HL-60/S4 (cell line): ENCODE results near the gene MAP2K5.

ENCODE experiments used
- in situ Hi-C: fragments of 300-500 bp; cut with MboI; formaldehyde crosslinking; loops from 2 replicates; pipeline ENCODE4 v1.14.3; 2022; ENCODE audit warnings: low sequenced_read_pairs

The MAP2K5 gene

GRCh38 chr15:67820992-67821783 is 278.7 kb downstream of the MAP2K5 start:
- in situ Hi-C loops: no loop called here

DNA sequence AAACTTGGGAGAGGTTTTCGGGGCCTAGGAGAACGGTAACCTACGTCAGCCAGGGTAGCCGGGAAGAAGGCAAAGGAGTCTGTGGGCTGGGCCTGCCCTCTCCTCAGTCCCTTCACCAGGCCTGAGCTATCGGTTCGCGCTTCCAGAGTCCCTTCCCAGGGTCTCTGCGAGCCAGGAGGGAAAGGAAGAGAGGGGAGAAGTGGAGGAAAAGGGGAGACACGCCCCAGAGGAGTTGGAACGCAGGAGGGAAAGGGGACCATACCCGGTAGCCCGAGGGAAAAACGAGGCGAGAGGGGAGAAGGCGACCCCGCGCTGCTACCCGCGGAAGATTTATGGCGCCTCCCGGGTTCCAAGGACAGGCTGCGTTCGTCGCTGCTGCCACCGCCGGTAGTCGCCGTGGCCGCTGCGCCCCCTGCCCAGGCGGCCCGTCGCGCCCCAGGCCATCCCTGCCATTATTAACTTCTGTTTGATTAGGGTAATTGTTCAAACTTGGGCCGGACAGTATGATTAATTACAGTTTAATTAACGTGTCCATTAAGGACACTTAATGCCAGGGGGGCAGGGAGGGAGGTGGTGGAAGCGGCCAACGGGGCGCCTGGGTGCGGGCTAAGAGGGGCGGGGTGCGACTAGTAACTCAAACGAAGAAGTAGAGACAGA is 279.4 kb downstream of the MAP2K5 start:
- in situ Hi-C loops: no loop called here

- in situ Hi-C loops: no loop called here
Measured at GRCh38 chr15:67822537-67823313, 280.2 kb downstream of the MAP2K5 start.

DNA sequence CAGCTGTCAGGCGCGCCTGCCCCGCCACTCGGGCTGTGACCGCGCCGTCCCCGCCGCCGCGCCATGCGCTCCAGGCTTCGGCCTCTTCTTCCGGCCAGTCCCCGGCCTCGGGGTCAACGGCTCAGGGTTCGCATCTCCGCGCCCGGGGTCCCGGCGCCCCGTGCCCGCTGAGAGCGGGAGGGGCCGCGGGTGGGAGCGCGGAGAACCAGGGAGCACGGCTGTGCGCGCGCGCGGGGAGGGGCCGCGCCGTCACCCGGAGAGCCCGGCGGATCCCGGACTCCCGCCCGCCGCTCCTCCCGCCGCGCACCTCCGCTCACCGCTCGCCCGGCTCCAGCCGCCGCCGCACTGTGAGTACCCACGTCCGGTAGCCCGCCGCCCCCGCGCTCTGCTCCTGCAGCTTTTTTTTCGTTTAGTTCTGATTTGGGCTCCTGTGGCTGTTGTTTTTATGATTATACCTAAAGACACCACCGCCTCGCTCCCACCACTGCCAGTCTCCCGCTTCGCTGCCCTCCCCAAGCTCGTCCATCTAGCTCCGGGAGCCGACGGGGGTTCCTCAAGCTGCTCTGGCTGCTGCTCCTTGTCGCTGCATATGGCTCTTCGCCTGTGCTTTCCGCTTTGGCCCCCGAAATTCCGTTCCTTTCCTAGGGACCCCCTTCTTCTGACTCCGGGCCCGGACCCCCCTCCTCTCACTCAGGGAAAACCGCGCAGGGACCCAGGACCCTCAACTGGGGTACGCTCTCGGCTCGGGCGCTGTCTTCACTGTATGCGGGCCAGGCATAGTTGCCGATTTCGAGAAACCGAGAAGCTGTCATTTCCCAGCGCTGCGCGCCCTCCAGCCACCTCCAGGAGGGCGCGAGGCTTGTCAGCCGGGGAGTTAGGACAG is 281.1 kb downstream of the MAP2K5 start:
- in situ Hi-C loops: no loop called here

DNA sequence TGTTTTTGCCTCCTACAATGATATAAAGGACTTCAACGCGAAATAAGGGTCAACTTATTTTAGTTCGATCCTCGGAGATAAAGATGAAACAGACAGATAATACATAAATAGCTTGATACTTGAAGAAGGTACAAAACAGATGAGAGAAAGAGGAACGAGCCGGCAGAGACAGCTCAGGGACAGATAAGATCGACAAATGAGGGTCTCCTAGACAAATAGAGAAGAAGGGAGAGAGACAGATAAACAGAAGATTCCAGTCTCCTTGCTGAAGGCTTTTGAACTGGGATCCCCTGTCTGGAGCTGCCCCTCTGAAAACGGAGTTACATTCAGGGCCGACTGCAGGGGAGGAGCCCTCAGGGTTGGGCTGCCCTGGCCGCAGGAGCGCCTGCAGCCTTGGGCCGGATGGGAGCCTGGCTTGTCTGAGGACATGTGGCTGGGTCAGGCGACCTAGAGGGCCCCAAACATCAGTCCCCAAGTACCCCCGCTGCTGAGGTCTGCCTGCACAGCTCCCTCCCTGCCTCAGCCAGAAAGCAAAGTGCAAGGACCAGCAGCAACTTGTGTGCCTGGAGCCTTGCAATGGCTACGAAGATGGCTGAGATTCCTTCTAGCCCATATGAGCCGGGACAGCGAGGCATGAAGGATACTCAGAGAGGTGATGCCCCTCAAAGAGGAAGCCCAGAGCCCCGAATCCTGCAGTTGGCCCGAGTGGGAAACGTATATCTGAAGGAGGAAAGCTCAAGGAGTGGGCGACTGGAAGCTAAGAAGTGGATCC is 281.9 kb downstream of the MAP2K5 start:
- in situ Hi-C loops: no loop called here

- in situ Hi-C loops: no loop called here
Measured at GRCh38 chr15:67824976-67825880, 282.7 kb downstream of the MAP2K5 start, which contains the start of gene SKOR1. Gene SKOR1, plus strand, starts transcription at chr15:67825509. Its CDS starts 94 bp downstream, at chr15:67825603.

GRCh38 chr15:67825881-67826716 is 283.6 kb downstream of the MAP2K5 start:
- in situ Hi-C loops: no loop called here

DNA sequence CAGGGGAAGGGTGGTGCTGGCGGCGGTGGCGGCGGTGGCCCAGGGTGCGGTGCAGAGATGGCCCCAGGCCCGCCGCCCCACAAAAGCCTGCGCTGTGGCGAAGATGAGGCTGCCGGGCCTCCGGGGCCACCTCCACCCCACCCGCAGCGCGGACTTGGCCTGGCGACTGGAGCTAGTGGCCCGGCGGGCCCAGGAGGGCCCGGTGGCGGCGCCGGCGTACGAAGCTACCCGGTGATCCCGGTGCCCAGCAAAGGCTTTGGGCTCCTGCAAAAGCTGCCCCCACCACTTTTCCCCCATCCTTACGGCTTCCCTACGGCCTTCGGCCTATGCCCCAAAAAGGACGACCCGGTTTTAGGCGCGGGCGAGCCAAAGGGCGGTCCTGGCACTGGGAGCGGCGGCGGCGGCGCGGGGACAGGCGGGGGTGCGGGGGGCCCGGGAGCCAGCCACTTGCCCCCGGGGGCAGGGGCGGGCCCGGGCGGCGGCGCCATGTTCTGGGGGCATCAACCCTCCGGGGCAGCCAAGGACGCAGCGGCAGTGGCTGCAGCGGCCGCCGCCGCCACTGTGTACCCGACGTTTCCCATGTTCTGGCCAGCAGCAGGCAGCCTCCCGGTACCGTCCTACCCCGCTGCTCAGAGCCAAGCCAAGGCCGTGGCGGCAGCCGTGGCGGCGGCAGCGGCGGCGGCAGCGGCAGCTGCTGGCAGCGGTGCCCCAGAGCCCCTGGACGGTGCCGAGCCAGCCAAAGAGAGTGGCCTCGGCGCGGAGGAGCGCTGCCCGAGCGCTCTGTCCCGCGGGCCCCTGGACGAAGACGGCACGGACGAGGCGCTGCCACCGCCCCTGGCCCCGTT is 284.4 kb downstream of the MAP2K5 start:
- in situ Hi-C loops: no loop called here

- in situ Hi-C loops: no loop called here
Measured at GRCh38 chr15:67827562-67828277, 285.2 kb downstream of the MAP2K5 start.

GRCh38 chr15:67828278-67828968 is 285.9 kb downstream of the MAP2K5 start:
- in situ Hi-C loops: no loop called here

GRCh38 chr15:67828969-67829646 is 286.6 kb downstream of the MAP2K5 start:
- in situ Hi-C loops: no loop called here

DNA sequence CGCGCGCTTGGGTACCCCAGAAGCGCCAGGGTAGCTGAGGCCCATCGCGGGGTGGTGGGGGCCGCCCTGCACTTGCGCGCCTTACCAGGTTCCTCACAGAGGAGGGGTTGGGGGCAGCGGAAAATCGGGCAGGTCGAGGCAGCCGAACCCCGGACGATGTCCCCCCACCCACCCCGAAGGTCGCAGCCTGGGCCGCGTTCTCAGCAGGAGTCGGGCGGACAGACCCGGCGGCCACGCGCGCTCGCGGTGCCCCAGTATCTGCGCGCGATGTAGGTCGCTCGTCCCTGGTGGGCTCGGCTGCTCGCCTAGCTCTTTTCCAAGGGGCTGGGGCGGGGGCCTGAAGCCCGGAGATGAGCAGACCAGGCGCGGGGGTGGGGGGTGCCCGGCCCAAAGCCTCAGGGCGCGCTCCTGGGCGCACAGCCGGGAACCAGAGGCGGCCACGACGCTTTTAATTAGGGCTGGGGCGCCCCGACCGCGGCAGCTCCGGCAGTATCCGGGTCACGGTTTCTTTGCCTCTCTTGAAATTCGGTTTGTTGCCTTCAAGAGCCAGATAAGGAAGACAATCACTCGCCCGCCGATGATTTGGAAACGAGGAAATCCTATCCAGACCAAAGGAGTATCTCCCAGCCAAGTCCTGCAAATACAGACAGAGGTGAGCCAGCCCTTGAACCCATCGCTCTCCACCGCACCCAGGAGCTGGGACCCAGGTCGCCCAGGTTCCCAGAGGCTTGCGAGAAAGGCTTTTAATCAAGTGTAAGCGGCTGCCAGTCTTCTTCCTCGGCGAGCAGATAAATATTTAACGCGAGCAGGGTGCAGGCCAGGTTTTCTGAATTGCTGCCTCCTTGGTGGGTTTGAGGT is 287.4 kb downstream of the MAP2K5 start:
- in situ Hi-C loops: loop anchor here (10.0 kb wide), 3 partner anchors 325 to 925 kb away; no protein-coding TSS in a partner anchor

DNA sequence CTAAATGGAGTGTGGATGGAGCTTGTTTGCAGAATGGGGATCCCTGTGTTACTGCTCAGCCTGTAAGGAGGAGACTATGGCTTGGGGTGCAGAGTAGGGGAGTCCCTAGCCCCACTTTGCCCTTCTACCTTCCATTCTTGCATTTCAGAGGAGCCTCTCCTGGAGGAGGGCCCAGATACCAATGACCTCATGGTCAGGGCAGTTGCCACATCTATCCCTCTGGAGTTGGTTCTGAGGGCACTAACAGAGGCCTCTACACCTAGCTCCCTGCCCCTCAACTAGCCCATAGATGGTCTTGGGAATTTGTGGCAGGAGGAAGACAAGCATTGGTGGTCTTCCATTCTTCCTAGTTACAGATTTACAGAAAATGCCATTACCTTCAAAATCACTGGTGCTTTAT is 288.9 kb downstream of the MAP2K5 start:
- in situ Hi-C loops: loop anchor here (10.0 kb wide), 3 partner anchors 327 to 927 kb away; no protein-coding TSS in a partner anchor

DNA sequence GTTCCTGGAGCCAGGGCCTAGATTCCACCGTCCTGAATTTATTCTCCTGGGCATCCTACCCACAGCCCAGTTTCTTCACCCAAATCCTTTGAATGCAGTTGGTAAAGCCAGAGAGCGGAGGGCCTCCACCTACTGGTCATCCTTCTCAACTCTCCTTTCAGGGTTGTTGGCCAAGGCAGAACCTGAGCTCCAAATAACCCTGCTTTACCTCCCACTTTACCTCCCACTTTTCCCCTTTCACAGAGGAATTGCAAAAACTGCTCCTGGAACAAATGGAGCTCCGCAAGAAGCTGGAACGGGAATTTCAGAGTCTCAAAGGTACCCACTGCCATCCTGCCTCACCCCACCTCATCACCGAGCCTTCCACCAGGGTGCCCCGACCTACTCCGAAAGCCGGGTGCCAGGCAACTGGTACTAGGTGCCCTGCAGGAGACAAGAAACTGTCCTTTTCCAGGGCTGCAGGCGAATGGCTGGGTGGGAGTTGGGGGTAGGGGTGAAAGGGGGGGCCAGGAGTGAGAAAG is 289.6 kb downstream of the MAP2K5 start:
- in situ Hi-C loops: loop anchor here (10.0 kb wide), 3 partner anchors 327 to 927 kb away; no protein-coding TSS in a partner anchor
